ENCODE results near the gene FBXL2.

DNA sequence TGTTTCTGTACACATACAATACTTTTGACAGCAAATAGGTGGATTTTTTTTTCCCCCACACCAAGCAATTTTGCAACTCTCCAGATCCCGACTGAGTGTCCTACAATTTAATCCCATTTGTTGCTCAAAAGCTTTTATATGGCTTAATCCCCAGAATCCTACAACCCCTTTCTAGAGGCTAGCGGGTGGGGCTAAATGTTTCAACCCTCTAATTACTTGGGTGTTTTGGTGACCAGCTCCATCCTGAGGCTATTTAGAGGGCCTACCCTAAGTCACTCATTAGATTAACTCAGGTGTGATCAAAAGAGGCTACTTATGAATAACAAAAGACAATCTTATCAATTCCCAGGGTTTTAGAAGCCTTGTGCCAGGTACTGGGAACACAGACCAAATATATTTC lies 21.0 kb upstream of the FBXL2 start:
- TF ChIP-seq CTCF (IDR thresholded peaks at IDR 0.05; ENCODE audit: low read depth, low read length), result no peak
- no peak for TF ChIP-seq POLR2A (IDR thresholded peaks at IDR 0.05; ENCODE audit: extremely low read depth, insufficient read length)
- TF ChIP-seq MYC (IDR thresholded peaks at IDR 0.05; ENCODE audit: low read depth, low read length), result no peak

Data from NB4 (cell line).